ENCODE results near the gene URM1. TPM values are rescaled to one million over a fixed set of nuclear protein-coding genes. Genes with fewer than 3 reads are reported as not detected.

The URM1 gene
- total and polyA plus RNA-seq, 2 donors (not counting 1 experiment from before 2014, with no cell fraction given) = 28.6 to 35.3 TPM

DNA sequence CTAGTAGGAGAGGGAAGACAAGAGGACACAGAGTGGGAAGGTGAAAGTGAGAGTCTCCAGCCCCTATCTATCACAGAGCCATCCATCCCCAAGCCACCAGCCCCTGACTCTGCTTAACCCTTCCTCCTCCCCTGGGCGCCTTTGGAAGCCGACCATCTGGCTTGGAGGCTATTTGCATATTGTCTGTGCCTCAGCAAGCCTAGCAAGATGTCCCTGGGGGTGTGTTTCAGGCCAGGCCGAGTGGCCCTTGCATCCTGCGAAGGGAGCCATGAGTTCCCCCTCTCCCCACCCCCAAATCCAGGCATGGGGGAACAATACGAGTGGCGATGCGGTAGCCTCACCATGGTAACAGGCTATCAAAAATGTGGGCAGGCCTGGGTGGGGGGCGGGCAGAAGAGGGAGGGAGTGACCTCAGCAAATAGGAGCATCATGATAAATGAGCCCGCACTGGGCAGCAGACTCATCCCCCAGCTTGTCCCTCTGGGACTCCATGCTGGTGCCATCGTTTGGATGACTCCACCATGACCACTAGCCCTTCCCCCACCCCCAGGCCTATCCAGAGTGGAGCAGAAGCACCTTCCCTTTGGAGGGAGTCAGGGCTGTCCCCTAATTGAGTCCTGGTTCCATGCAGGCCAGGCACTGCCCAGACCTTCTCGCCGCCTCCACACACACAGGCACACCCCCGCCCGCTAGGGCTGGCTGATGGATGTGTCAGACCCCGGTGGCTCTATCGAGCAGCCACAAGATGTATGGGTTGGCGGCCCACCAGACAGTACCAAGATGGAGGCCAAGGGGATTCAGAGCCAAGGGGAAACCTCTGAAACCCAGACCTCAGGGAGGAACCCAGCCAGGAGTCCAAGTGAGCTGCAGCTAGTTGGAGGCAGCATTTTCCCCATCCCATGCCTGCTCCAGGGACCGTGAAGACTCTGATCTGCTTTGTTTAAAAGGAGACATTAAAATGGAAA lies 14.6 kb downstream of the URM1 start:
- no peak for TF ChIP-seq EZH2 (IDR thresholded peaks at IDR 0.05; ENCODE audit: low read length, missing control alignments)
- TF ChIP-seq, protein P1, sequence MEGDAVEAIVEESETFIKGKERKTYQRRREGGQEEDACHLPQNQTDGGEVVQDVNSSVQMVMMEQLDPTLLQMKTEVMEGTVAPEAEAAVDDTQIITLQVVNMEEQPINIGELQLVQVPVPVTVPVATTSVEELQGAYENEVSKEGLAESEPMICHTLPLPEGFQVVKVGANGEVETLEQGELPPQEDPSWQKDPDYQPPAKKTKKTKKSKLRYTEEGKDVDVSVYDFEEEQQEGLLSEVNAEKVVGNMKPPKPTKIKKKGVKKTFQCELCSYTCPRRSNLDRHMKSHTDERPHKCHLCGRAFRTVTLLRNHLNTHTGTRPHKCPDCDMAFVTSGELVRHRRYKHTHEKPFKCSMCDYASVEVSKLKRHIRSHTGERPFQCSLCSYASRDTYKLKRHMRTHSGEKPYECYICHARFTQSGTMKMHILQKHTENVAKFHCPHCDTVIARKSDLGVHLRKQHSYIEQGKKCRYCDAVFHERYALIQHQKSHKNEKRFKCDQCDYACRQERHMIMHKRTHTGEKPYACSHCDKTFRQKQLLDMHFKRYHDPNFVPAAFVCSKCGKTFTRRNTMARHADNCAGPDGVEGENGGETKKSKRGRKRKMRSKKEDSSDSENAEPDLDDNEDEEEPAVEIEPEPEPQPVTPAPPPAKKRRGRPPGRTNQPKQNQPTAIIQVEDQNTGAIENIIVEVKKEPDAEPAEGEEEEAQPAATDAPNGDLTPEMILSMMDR (conservative IDR thresholded peaks at IDR 0.05 in 1 of 2, IDR thresholded peaks at IDR 0.05 in 1 of 2; ENCODE audit: low read depth in 1 of 2, low read length in 2 of 2) = no peak
- Histone ChIP-seq H3K4me3 (replicated peaks in 1 of 4; ENCODE audit: control extremely low read depth in 1 of 4, insufficient read depth in 1 of 4, low read depth in 3 of 4, low read length in 4 of 4) (no peak overlapping the region), H2AFZ (ENCODE audit: low read length) (no peak overlapping the region), H3K27me3 (ENCODE audit: control insufficient read depth, insufficient read depth, low read length) (no peaks in the 10 kb centered on the region), H4K20me1 (ENCODE audit: control insufficient read depth, extremely low read depth, insufficient read depth, low read length) (no peaks in the 10 kb centered on the region), H3K27ac (ENCODE audit: insufficient read depth, low read length) (no peak overlapping the region), H3K9ac (ENCODE audit: insufficient read depth, low read length) (no peak overlapping the region), H3K4me1 (ENCODE audit: control insufficient read depth, extremely low read depth, insufficient read depth, low read length) (no peaks in the 10 kb centered on the region), H3K4me2 (ENCODE audit: extremely low read depth, insufficient read depth, low read length) (no peak overlapping the region), H3K9me3 (ENCODE audit: control insufficient read depth, insufficient read depth, low read depth, low read length) (no peaks in the 10 kb centered on the region), H3K79me2 (ENCODE audit: control insufficient read depth, insufficient read depth, low read length) (no peaks in the 10 kb centered on the region), H3K36me3 (ENCODE audit: control insufficient read depth, insufficient read depth, low read length) (peaks cover 17% of the 10 kb centered on the region)
- no peak for DNase-seq (ENCODE audit: low read depth in 2 of 2)

DNA sequence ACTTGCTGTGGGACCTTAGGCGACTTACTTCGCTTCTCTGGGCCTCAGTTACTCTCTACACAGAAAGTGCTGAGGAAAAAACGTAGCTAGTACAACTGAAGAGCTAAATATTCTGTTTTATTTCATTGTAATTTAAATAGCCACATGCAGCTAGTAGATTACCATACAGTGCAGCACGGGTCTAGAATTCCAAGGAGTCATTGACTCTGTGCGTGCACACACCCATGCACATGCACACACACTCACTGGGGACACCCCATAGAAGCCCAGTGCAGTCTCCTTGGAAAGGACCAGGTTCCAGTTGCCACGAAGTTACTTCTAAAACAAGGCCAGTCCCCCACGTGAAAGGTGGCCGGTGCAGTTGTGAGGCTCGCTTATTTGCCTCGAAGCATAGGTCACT lies 17.0 kb downstream of the URM1 start:
- Histone ChIP-seq H3K4me1 (ENCODE audit: control insufficient read depth, extremely low read depth, insufficient read depth, low read length) (no peaks in the 10 kb centered on the region), H3K9me3 (ENCODE audit: control insufficient read depth, insufficient read depth, low read depth, low read length) (no peaks in the 10 kb centered on the region), H3K4me2 (ENCODE audit: extremely low read depth, insufficient read depth, low read length) (no peak overlapping the region), H2AFZ (ENCODE audit: low read length) (no peak overlapping the region), H3K9ac (ENCODE audit: insufficient read depth, low read length) (no peak overlapping the region), H3K27me3 (ENCODE audit: control insufficient read depth, insufficient read depth, low read length) (no peaks in the 10 kb centered on the region), H3K4me3 (replicated peaks in 1 of 4; ENCODE audit: control extremely low read depth in 1 of 4, insufficient read depth in 1 of 4, low read depth in 3 of 4, low read length in 4 of 4) (no peak overlapping the region), H3K27ac (ENCODE audit: insufficient read depth, low read length) (no peak overlapping the region), H4K20me1 (ENCODE audit: control insufficient read depth, extremely low read depth, insufficient read depth, low read length) (no peaks in the 10 kb centered on the region), H3K79me2 (ENCODE audit: control insufficient read depth, insufficient read depth, low read length) (no peaks in the 10 kb centered on the region), H3K36me3 (ENCODE audit: control insufficient read depth, insufficient read depth, low read length) (peaks cover 20% of the 10 kb centered on the region)
- no peak for DNase-seq (ENCODE audit: low read depth in 2 of 2)
- TF ChIP-seq, protein P1 (conservative IDR thresholded peaks at IDR 0.05 in 1 of 2, IDR thresholded peaks at IDR 0.05 in 1 of 2; ENCODE audit: low read depth in 1 of 2, low read length in 2 of 2) = no peak
- no peak for TF ChIP-seq EZH2 (IDR thresholded peaks at IDR 0.05; ENCODE audit: low read length, missing control alignments)

DNA sequence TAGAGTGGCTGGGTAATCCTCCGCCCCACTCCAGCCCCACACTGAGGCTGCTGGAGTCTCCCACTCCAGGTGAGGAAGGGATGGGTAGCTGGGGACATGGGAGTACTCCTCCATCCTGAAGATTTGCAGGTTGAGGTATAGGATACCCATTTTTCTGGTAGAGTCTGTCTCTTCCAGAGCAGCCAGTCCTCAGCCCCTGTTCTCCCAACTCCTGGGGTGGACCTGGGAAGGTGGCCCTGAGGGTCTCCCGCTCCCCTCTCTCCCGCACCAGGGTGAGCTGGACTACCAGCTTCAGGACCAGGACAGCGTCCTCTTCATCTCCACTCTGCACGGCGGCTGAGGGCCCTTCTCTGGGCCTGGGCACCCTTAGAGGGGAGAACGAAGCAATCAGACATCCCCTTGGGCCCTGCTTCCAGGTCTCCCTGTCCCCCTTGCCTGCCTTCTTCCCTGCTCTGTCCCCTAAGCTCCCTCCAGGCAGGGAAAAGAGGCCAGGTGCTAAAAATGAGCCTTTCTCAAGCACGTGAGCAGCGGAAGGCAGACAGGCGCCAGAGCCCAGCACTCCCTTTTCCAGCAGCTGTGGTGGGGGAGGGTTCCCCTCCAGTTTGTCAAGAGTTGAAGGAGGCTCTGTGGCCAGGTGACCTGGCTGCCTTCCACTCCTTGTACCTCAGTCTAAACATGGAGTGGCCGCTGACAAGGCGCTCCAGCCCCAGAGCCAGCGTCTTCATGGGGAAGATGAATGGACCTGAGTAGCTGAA lies 18.4 kb downstream of the URM1 start:
- Histone ChIP-seq H3K27me3 (ENCODE audit: control insufficient read depth, insufficient read depth, low read length) (no peaks in the 10 kb centered on the region), H3K4me1 (ENCODE audit: control insufficient read depth, extremely low read depth, insufficient read depth, low read length) (no peaks in the 10 kb centered on the region), H3K27ac (ENCODE audit: insufficient read depth, low read length) (no peak overlapping the region), H2AFZ (ENCODE audit: low read length) (no peak overlapping the region), H4K20me1 (ENCODE audit: control insufficient read depth, extremely low read depth, insufficient read depth, low read length) (no peaks in the 10 kb centered on the region), H3K4me3 (replicated peaks in 1 of 4; ENCODE audit: control extremely low read depth in 1 of 4, insufficient read depth in 1 of 4, low read depth in 3 of 4, low read length in 4 of 4) (no peak overlapping the region), H3K79me2 (ENCODE audit: control insufficient read depth, insufficient read depth, low read length) (no peaks in the 10 kb centered on the region), H3K9me3 (ENCODE audit: control insufficient read depth, insufficient read depth, low read depth, low read length) (no peaks in the 10 kb centered on the region), H3K36me3 (ENCODE audit: control insufficient read depth, insufficient read depth, low read length) (peaks cover 19% of the 10 kb centered on the region), H3K9ac (ENCODE audit: insufficient read depth, low read length) (no peak overlapping the region), H3K4me2 (ENCODE audit: extremely low read depth, insufficient read depth, low read length) (no peak overlapping the region)
- DNase-seq (ENCODE audit: low read depth in 2 of 2) = no peak
- no peak for TF ChIP-seq EZH2 (IDR thresholded peaks at IDR 0.05; ENCODE audit: low read length, missing control alignments)
- TF ChIP-seq, protein P1 (conservative IDR thresholded peaks at IDR 0.05 in 1 of 2, IDR thresholded peaks at IDR 0.05 in 1 of 2; ENCODE audit: low read depth in 1 of 2, low read length in 2 of 2) = no peak

All from fibroblast of lung (primary cell).